Stimulated activated CD4-positive, alpha-beta T cell treated with anti-CD3 and anti-CD28 coated beads, Interleukin-4, amount 100 ng/mL, for 4 hours (primary cell): ENCODE data around the gene ARHGAP4.

ENCODE experiments used
- DNase-seq, 2 experiments: peaks; one replicate each; pipeline ENCODE4 v3.0.0-alpha.2; 2020

Gene ARHGAP4

GRCh38 chrX:153863251-153863991, 62.6 kb downstream of the ARHGAP4 start:
- no peak for DNase-seq

GRCh38 chrX:153862369-153863250, 63.5 kb downstream of the ARHGAP4 start:
- no peak for DNase-seq

- no peak for DNase-seq
Observed at GRCh38 chrX:153861733-153862310, 64.2 kb downstream of the ARHGAP4 start.

- no peak for DNase-seq
Observed at GRCh38 chrX:153861151-153861550, 64.9 kb downstream of the ARHGAP4 start.
